Measurements from ENCODE around the gene PSPH.
"Not testable (repeated sequence)": the region's sequence is repeated elsewhere in the genome, so short reads cannot be mapped to it uniquely, and the experiment has no call there.

The PSPH gene

GRCh38 chr7:56048245-56048644 is 3.0 kb downstream of the PSPH start:
- no peak for TF ChIP-seq ZFX (IDR thresholded peaks at IDR 0.05)
- no peak for TF ChIP-seq CTCF (conservative IDR thresholded peaks at IDR 0.05)
- no peak overlapping the region for H3K27ac ChIP-seq

- not testable (repeated sequence) for H3K27ac ChIP-seq
Measured at GRCh38 chr7:56047446-56048116, 3.7 kb downstream of the PSPH start.

- TF ChIP-seq CTCF (conservative IDR thresholded peaks at IDR 0.05) (no peak), ZFX (IDR thresholded peaks at IDR 0.05) (no peak)
- H3K27ac ChIP-seq = no peak overlapping the region
Measured at GRCh38 chr7:56046721-56047445, 4.4 kb downstream of the PSPH start.

- H3K27ac ChIP-seq = not testable (repeated sequence)
Measured at GRCh38 chr7:56045758-56046157, 5.5 kb downstream of the PSPH start.

- H3K27ac ChIP-seq = no peak overlapping the region
- no peak for TF ChIP-seq ZFX (IDR thresholded peaks at IDR 0.05)
- TF ChIP-seq CTCF (conservative IDR thresholded peaks at IDR 0.05) = no peak
Measured at GRCh38 chr7:56040730-56041129, 10.5 kb downstream of the PSPH start.

- no peak for TF ChIP-seq ZFX (IDR thresholded peaks at IDR 0.05)
- no peak for TF ChIP-seq CTCF (conservative IDR thresholded peaks at IDR 0.05)
- peak overlapping the region; percentile 83 for H3K27ac ChIP-seq
Measured at GRCh38 chr7:56033671-56034432, 17.4 kb downstream of the PSPH start.

- not testable (repeated sequence) for H3K27ac ChIP-seq
Measured at GRCh38 chr7:56032578-56032977, 18.7 kb downstream of the PSPH start.

- H3K27ac ChIP-seq = not testable (repeated sequence)
Measured at GRCh38 chr7:56031556-56031955, 19.7 kb downstream of the PSPH start.

GRCh38 chr7:56030340-56030739 is 20.9 kb downstream of the PSPH start:
- no peak for TF ChIP-seq CTCF (conservative IDR thresholded peaks at IDR 0.05)
- no peak for TF ChIP-seq ZFX (IDR thresholded peaks at IDR 0.05)
- H3K27ac ChIP-seq = no peak overlapping the region
